ENCODE results near the gene TXNDC5.

TXNDC5 gene

DNA sequence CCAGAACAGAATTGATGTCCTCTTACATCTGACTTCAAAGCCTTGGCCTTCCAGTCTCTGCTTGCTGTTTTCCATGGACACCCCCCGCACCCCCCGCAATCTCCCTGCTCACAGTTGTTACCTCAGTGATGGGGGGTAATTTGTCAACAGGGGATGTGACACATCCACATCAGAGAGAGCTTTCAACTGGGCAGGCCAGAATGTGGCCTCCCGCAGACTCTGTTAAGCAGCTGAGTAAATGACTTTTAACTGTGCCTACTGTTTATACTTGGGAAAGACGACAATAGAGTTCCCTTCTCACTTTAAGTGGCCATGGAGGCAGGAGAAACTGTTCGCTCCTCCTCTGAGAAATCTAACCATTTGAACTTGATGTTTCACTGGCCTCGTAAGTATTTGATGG, 51.0 kb downstream of the TXNDC5 start:
- Histone ChIP-seq H3K27me3 (ENCODE audit: insufficient read depth, poor library complexity, severe bottlenecking) (no peaks in the 10 kb centered on the region), H3K27ac (replicated peaks) (no peak overlapping the region), H3K4me3 (replicated peaks; ENCODE audit: insufficient read depth, low read length) (no peak overlapping the region)
- no peak for DNase-seq (ENCODE audit: low read depth in 1 of 2, low spot score in 1 of 2)
- TF ChIP-seq SPI1 (IDR thresholded peaks at IDR 0.05; ENCODE audit: borderline replicate concordance, low read depth) (no peak), POLR2AphosphoS5 (IDR thresholded peaks at IDR 0.05; ENCODE audit: low read depth) (no peak), GABPA (IDR thresholded peaks at IDR 0.05; ENCODE audit: low read depth) (no peak)
- TF ChIP-seq, protein P1, sequence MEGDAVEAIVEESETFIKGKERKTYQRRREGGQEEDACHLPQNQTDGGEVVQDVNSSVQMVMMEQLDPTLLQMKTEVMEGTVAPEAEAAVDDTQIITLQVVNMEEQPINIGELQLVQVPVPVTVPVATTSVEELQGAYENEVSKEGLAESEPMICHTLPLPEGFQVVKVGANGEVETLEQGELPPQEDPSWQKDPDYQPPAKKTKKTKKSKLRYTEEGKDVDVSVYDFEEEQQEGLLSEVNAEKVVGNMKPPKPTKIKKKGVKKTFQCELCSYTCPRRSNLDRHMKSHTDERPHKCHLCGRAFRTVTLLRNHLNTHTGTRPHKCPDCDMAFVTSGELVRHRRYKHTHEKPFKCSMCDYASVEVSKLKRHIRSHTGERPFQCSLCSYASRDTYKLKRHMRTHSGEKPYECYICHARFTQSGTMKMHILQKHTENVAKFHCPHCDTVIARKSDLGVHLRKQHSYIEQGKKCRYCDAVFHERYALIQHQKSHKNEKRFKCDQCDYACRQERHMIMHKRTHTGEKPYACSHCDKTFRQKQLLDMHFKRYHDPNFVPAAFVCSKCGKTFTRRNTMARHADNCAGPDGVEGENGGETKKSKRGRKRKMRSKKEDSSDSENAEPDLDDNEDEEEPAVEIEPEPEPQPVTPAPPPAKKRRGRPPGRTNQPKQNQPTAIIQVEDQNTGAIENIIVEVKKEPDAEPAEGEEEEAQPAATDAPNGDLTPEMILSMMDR (IDR thresholded peaks at IDR 0.05; ENCODE audit: insufficient read depth, low read length) = no peak
- TF ChIP-seq, protein P2, sequence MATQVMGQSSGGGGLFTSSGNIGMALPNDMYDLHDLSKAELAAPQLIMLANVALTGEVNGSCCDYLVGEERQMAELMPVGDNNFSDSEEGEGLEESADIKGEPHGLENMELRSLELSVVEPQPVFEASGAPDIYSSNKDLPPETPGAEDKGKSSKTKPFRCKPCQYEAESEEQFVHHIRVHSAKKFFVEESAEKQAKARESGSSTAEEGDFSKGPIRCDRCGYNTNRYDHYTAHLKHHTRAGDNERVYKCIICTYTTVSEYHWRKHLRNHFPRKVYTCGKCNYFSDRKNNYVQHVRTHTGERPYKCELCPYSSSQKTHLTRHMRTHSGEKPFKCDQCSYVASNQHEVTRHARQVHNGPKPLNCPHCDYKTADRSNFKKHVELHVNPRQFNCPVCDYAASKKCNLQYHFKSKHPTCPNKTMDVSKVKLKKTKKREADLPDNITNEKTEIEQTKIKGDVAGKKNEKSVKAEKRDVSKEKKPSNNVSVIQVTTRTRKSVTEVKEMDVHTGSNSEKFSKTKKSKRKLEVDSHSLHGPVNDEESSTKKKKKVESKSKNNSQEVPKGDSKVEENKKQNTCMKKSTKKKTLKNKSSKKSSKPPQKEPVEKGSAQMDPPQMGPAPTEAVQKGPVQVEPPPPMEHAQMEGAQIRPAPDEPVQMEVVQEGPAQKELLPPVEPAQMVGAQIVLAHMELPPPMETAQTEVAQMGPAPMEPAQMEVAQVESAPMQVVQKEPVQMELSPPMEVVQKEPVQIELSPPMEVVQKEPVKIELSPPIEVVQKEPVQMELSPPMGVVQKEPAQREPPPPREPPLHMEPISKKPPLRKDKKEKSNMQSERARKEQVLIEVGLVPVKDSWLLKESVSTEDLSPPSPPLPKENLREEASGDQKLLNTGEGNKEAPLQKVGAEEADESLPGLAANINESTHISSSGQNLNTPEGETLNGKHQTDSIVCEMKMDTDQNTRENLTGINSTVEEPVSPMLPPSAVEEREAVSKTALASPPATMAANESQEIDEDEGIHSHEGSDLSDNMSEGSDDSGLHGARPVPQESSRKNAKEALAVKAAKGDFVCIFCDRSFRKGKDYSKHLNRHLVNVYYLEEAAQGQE (IDR thresholded peaks at IDR 0.05; ENCODE audit: insufficient replicate concordance, low read depth) = no peak

DNA sequence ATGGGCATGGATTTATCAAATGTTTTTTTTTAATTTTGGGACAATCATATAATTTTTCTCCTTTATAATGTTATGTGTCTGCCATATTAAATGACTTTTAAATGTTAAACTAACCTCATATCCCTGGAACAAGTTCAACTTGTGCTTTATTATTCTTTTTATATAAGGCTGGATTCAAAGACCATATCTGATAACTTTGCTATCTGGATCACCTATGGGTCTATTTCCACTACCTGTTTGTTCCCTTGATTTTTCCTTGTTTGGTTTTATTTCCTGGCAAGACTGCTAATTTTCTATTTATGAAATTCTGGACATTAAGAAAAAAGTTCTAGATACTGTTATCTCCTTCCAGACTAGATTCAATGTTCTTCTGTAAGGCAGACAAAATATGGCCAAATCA, 58.8 kb downstream of the TXNDC5 start:
- TF ChIP-seq, protein P1 (IDR thresholded peaks at IDR 0.05; ENCODE audit: insufficient read depth, low read length) = no peak
- TF ChIP-seq POLR2AphosphoS5 (IDR thresholded peaks at IDR 0.05; ENCODE audit: low read depth) = no peak
- no peak overlapping the region for H3K4me3 ChIP-seq (replicated peaks; ENCODE audit: insufficient read depth, low read length)
- DNase-seq (ENCODE audit: low read depth in 1 of 2, low spot score in 1 of 2) = no peak
- no peaks in the 10 kb centered on the region for H3K27me3 ChIP-seq (ENCODE audit: insufficient read depth, poor library complexity, severe bottlenecking)
- no peak overlapping the region for H3K27ac ChIP-seq (replicated peaks)

DNA sequence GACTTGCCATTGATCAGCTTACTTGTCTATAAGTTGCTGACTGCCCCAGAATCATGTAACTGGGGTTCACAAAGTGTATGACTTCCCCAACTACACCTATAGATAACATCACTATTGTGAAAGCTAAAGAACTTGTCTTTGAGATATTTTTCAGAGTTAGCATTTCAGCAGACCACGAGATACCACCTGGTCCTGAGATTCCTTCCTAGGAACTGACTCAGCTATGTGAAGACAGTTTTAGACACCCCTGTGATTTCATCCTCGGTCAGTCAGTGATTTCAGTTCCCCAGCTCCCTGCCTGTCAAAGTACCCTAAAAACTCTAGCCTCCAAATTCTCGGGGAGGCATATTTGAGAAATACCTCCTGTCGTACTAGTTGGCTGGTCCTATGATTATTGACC, 62.4 kb downstream of the TXNDC5 start:
- H3K27me3 ChIP-seq (ENCODE audit: insufficient read depth, poor library complexity, severe bottlenecking) = no peaks in the 10 kb centered on the region
- H3K4me3 ChIP-seq (replicated peaks; ENCODE audit: insufficient read depth, low read length) = no peak overlapping the region
- no peak for DNase-seq (ENCODE audit: low read depth in 1 of 2, low spot score in 1 of 2)
- H3K27ac ChIP-seq (replicated peaks) = no peak overlapping the region
- TF ChIP-seq, protein P2 (IDR thresholded peaks at IDR 0.05; ENCODE audit: insufficient replicate concordance, low read depth) = no peak
- TF ChIP-seq POLR2AphosphoS5 (IDR thresholded peaks at IDR 0.05; ENCODE audit: low read depth) = no peak
- TF ChIP-seq SPI1 (IDR thresholded peaks at IDR 0.05; ENCODE audit: borderline replicate concordance, low read depth) = no peak
- TF ChIP-seq GABPA (IDR thresholded peaks at IDR 0.05; ENCODE audit: low read depth) = no peak
- TF ChIP-seq, protein P1 (IDR thresholded peaks at IDR 0.05; ENCODE audit: insufficient read depth, low read length) = no peak

All from HL-60 (cell line).